Heart left ventricle (tissue), 16 donors: ENCODE measurements around the gene KRT75. TPM values are rescaled to one million over a fixed set of nuclear protein-coding genes. Genes with fewer than 3 reads are reported as not detected.

Experiments
- ATAC-seq, 4 donors: fragments of 200-7000 bp; cut with Tn5 transposase; one replicate each; pipeline ENCODE4 v1.9.1; 2020 to 2022; ENCODE audit warnings: moderate library complexity in 4 of 4, mild to moderate bottlenecking in 3 of 4, moderate number of reproducible peaks in 1 of 4
- DNase-seq, 5 donors: peaks; one replicate each; pipeline ENCODE4 v3.0.0-alpha.2; 2020
- H3K27ac ChIP-seq, 12 donors: fragments of 200-600 bp; sonication (generic) in 4 of 12; one replicate each; pipeline versions ENCODE4 v1.5.0 to v1.8.0; 2016 to 2022; ENCODE audit warnings: mild to moderate bottlenecking in 2 of 12
- H3K27me3 ChIP-seq, 9 donors: fragments of 200-600 bp; sonication (generic) in 2 of 9; one replicate each; pipeline versions ENCODE4 v1.5.1 to v1.8.0; 2016 to 2022; ENCODE audit warnings: mild to moderate bottlenecking in 3 of 9
- H3K36me3 ChIP-seq, 9 donors: fragments of 200-600 bp; sonication (generic) in 2 of 9; one replicate each; pipeline versions ENCODE4 v1.5.0 to v1.8.0; 2018 to 2022; ENCODE audit warnings: mild to moderate bottlenecking in 2 of 9
- H3K4me1 ChIP-seq, 12 donors: fragments of 200-600 bp; sonication (generic) in 4 of 12; one replicate each; pipeline versions ENCODE4 v1.5.0 to v1.8.0; 2016 to 2022; ENCODE audit warnings: mild to moderate bottlenecking in 3 of 12
- H3K4me3 ChIP-seq, 12 donors: fragments of 200-600 bp; sonication (generic) in 4 of 12; one replicate each; pipeline versions ENCODE4 v1.5.0 to v1.8.0; 2017 to 2022; ENCODE audit warnings: mild to moderate bottlenecking in 9 of 12, moderate library complexity in 4 of 12
- H3K9me3 ChIP-seq, 12 donors: fragments of 200-600 bp; sonication (generic) in 4 of 12; one replicate each; pipeline versions ENCODE4 v1.5.0 to v1.8.0; 2016 to 2022; ENCODE audit warnings: mild to moderate bottlenecking in 1 of 12
- CTCF ChIP-seq, 12 donors: fragments of 200-600 bp; sonication (generic) in 4 of 12; IDR thresholded peaks; one replicate each; pipeline versions ENCODE4 v1.5.0 to v1.8.0; 2018 to 2022; ENCODE audit warnings: antibody characterized with exemption in 12 of 12, mild to moderate bottlenecking in 5 of 12
- POLR2A ChIP-seq, 2 donors: fragments of 450-650 bp; IDR thresholded peaks; one replicate each; pipeline ENCODE4 v1.6.1; 2017; ENCODE audit warnings: antibody characterized with exemption in 2 of 2, mild to moderate bottlenecking in 2 of 2, moderate library complexity in 2 of 2
- WGBS, 4 donors: extraction: QIAGEN DNeasy Blood & Tissue Kit in 2 of 4; methylation state at CpG; one replicate each; pipeline versions ENCODE4 v1.1.5 to v1.1.7; 2013 to 2018; 5-methylcytosine and 5-hydroxymethylcytosine counted together
- intact Hi-C, 10 donors: fragments of 100-400 bp; cut with DNase I; formaldehyde crosslinking; loops; one replicate each; pipeline versions ENCODE4 v1.11.1 to v1.14.2; 2022
- polyA plus RNA-seq, 2 donors: library from polyadenylated mRNA; stranded (reverse); fragments of 200-250 nt; gene quantifications; one replicate each; pipeline ENCODE4 v1.2.3, GENCODE V29; 2013
- total RNA-seq, 9 donors: library from RNA; depleted of rRNA in 2 of 9; stranded (reverse); fragments of >200 nt in 2 of 9; fragmentation: NEBNext Ultra II Directional in 3 of 9; extraction: Animal tissue kit (Norgen Biotek cat#: 25700) in 3 of 9; gene quantifications; one replicate each; pipeline versions ENCODE4 v1.1.0 to v1.2.4, GENCODE V29; 2016 to 2023
- donor health status: ischemic (EF 13 %, LVEDD 7.1; RV severe dilation, severe dysfunction).
- donor health status: healthy with polysubstance abuse.
- donor health status: DM: no; HTN: yes; CAD: no.
- donor health status: DM: no; HTN: no; CAD: no.
- donor health status: ischemic (EF 25% LVEDD 6.9; RV normal size, moderate dysfunction).
- donor health status: ischemic (EF 25% LVEDD 5.7; RV mildly dilated, moderate dysfunction).
- donor health status: healthy.
- donor health status: DM: yes; HTN: yes; CAD: no.
- donor health status: ischemic (EF 35%, LVEDD 5.7; RV mildly dilated, moderate dysfunction).
- donor health status: nonischemic (EF 11% LVEDD 7.7; RV severe dilation, severe dysfunction).
- donor health status: DM: yes; HTN: yes; CAD: no.
- donor health status: PGD.
- donor health status: ischemic (EF 29% LVEDD 5.4; RV normal size, mild dysfunction).
- donor health status: nonischemic (EF 23%, LVEDD 6.1; RV moderate dilation, normal function).

Gene KRT75
- total and polyA plus RNA-seq, 11 donors, result not detected

GRCh38 chr12:52400906-52401305 lies 33.3 kb downstream of the KRT75 start:
- H3K27ac ChIP-seq, result no peak overlapping the region
- peaks cover 0 to 14% (median 0%) of the 10 kb centered on the region in 9 donors for H3K27me3 ChIP-seq
- no peak overlapping the region for H3K4me3 ChIP-seq
- no peak for TF ChIP-seq CTCF (IDR thresholded peaks at IDR 0.05)
- TF ChIP-seq POLR2A (IDR thresholded peaks at IDR 0.05), result no peak
- intact Hi-C loops, result no loop called here
- H3K4me1 ChIP-seq, result no peaks in the 10 kb centered on the region
- no peaks in the 10 kb centered on the region for H3K36me3 ChIP-seq
- H3K9me3 ChIP-seq, result no peaks in the 10 kb centered on the region
- ATAC-seq, result no peak
- DNase-seq, result no peak
- WGBS, 4 donors, result 86 to 95% (median 88%) methylated on average over 9 of the region's 9 CpGs

- WGBS, 4 donors, result 93 to 95% (median 93%) methylated on average over 16 of the region's 16 CpGs
- ATAC-seq (no peak), DNase-seq (no peak)
- TF ChIP-seq POLR2A (IDR thresholded peaks at IDR 0.05) (no peak), CTCF (IDR thresholded peaks at IDR 0.05) (no peak)
- Histone ChIP-seq H3K27me3 (peaks cover 0 to 16% (median 0%) of the 10 kb centered on the region in 9 donors), H3K27ac (no peak overlapping the region), H3K36me3 (no peaks in the 10 kb centered on the region), H3K4me1 (no peaks in the 10 kb centered on the region), H3K9me3 (no peaks in the 10 kb centered on the region), H3K4me3 (no peak overlapping the region)
- intact Hi-C loops, result no loop called here
Measured at GRCh38 chr12:52399756-52400155, 34.4 kb downstream of the KRT75 start.

- H3K27me3 ChIP-seq, result peaks cover 0 to 16% (median 0%) of the 10 kb centered on the region in 9 donors
- no peak for DNase-seq
- no peaks in the 10 kb centered on the region for H3K4me1 ChIP-seq
- intact Hi-C loops, result no loop called here
- H3K4me3 ChIP-seq, result no peak overlapping the region
- no peak for TF ChIP-seq CTCF (IDR thresholded peaks at IDR 0.05)
- no peak for TF ChIP-seq POLR2A (IDR thresholded peaks at IDR 0.05)
- H3K9me3 ChIP-seq, result no peaks in the 10 kb centered on the region
- no peak for ATAC-seq
- H3K27ac ChIP-seq, result no peak overlapping the region
- H3K36me3 ChIP-seq, result no peaks in the 10 kb centered on the region
- 83 to 95% (median 91%) methylated on average over 1 of the region's 1 CpG for WGBS, 4 donors
Measured at GRCh38 chr12:52398176-52398575, 36.0 kb downstream of the KRT75 start.

- Histone ChIP-seq H3K27me3 (peaks cover 0 to 16% (median 0%) of the 10 kb centered on the region in 9 donors), H3K4me3 (no peak overlapping the region), H3K4me1 (peaks cover 0 to under 1% (median 0%) of the 10 kb centered on the region in 12 donors), H3K36me3 (no peaks in the 10 kb centered on the region), H3K27ac (no peak overlapping the region), H3K9me3 (no peaks in the 10 kb centered on the region)
- 75 to 83% (median 82%) methylated on average over 8 of the region's 8 CpGs for WGBS, 4 donors
- TF ChIP-seq CTCF (IDR thresholded peaks at IDR 0.05) (no peak), POLR2A (IDR thresholded peaks at IDR 0.05) (no peak)
- ATAC-seq (no peak), DNase-seq (no peak)
- intact Hi-C loops, result no loop called here
Measured at GRCh38 chr12:52396656-52397055, 37.5 kb downstream of the KRT75 start.
